Bone marrow (tissue), 2 donors: ENCODE results near the gene BAHCC1.

Experiments used
- DNase-seq, 2 donors: peaks; one replicate each; lab custom pipeline; 2025; lab: John Stamatoyannopoulos, UW

BAHCC1 gene

GRCh38 chr17:81427173-81428120 is 32.2 kb downstream of the BAHCC1 start:
- DNase-seq = peak; percentile 18 to 45

- no peak for DNase-seq
These were observed 32.9 kb downstream of the BAHCC1 start for GRCh38 chr17:81428121-81428515.

GRCh38 chr17:81428516-81428915 is 33.3 kb downstream of the BAHCC1 start:
- DNase-seq = peak; percentile 10 to 55

GRCh38 chr17:81428948-81429774 is 33.9 kb downstream of the BAHCC1 start:
- peak; percentile 13 to 60 for DNase-seq

- peak in 1 of 2 donors; percentile 52 for DNase-seq
These were observed 34.7 kb downstream of the BAHCC1 start for GRCh38 chr17:81429821-81430551.

- DNase-seq = no peak
These were observed 36.6 kb downstream of the BAHCC1 start for GRCh38 chr17:81431545-81432482.

- DNase-seq = no peak
These were observed 37.7 kb downstream of the BAHCC1 start for GRCh38 chr17:81432941-81433340.

GRCh38 chr17:81433656-81434055 is 38.4 kb downstream of the BAHCC1 start:
- DNase-seq = no peak

- DNase-seq = no peak
These were observed 38.8 kb downstream of the BAHCC1 start for GRCh38 chr17:81434072-81434471.

GRCh38 chr17:81434681-81435417 is 39.6 kb downstream of the BAHCC1 start:
- no peak for DNase-seq

GRCh38 chr17:81435652-81436293 is 40.5 kb downstream of the BAHCC1 start:
- DNase-seq = no peak

GRCh38 chr17:81436294-81436849 is 41.1 kb downstream of the BAHCC1 start:
- no peak for DNase-seq

- no peak for DNase-seq
These were observed 42.0 kb downstream of the BAHCC1 start for GRCh38 chr17:81437191-81437651.

- no peak for DNase-seq
These were observed 42.9 kb downstream of the BAHCC1 start for GRCh38 chr17:81438007-81438659.

GRCh38 chr17:81438688-81439087 is 43.4 kb downstream of the BAHCC1 start:
- no peak for DNase-seq

GRCh38 chr17:81440051-81440471 is 44.8 kb downstream of the BAHCC1 start:
- no peak for DNase-seq

- no peak for DNase-seq
These were observed 45.4 kb downstream of the BAHCC1 start for GRCh38 chr17:81440511-81441244.

- DNase-seq = no peak
These were observed 47.5 kb downstream of the BAHCC1 start for GRCh38 chr17:81442791-81443190.
